Fibroblast of skin of back (primary cell): ENCODE results near the gene MVD.
A peak's percentile ranks its signal among the peaks of the same experiment; 100 is the strongest.

Experiments
- DNase-seq: peaks from one replicate; pipeline ENCODE4 v3.0.0-alpha.2; 2013

MVD gene

DNA sequence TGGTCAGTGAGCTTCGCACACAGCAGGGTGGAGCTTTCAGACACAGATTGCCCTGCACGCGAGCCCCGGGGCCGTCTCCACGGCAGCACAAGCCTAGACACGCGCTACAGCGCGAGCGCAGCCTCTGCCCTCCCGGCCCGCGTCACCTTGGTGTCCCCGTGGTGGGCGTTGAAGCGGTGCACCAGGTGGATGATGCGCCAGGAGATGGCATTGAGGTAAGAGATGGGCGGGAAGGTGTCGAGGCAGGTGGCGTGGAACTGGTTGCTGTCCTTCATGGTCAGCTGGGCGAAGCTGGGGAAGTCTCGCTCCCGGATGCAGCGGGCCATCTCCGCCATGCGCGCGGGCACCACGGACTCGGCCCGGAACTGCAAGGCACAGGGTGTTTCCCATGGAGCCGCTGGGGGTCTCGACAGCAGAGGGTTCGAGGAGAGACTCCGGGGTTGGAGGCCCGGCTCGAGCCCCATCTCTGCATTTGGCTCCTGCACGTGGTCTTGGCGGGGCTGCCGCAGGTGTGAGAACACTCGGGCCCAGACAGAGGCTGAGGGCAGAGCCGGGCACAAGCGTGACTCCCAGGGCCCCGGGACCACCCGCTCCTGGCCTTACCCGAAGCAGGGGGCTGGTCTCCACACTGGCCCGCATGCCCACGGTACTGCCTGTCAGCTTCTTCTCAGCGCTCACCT, 7.7 kb downstream of the MVD start:
- no peak for DNase-seq

DNA sequence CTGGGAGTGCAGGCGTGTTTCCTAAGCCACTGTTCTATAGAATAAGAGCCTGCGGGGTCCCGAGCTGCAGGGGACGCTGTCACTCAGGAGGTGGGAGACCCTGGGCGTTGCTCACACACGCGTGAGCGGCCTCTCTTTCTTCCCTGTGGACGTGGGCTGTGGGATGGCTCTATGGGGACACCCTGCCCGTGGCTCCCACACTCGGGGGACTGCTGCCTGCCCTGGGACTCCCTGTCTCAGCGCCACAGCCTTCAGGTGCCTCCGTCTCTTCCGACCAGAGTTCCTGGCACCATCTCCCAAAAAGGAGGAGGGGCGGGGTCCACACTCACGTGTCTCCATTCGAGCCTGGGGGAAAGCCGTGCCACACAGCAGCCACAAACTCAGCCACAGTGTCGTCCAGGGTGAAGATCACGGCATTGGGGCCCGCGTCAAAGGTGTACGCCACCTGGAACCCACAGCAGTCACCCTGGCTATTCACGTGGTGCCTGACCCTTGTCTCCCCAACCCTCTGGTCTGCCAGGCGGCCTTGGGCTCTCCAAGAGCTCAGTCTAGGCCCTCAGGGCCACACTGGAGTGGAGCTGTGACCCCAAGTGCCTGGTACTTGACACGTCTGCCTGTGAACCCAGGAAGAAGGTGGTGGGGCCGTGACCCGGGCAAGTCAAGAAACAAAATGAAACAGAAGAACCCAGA, 8.4 kb downstream of the MVD start:
- DNase-seq: no peak

GRCh38 chr16:88653596-88654362, 9.1 kb downstream of the MVD start:
- no peak for DNase-seq

DNA sequence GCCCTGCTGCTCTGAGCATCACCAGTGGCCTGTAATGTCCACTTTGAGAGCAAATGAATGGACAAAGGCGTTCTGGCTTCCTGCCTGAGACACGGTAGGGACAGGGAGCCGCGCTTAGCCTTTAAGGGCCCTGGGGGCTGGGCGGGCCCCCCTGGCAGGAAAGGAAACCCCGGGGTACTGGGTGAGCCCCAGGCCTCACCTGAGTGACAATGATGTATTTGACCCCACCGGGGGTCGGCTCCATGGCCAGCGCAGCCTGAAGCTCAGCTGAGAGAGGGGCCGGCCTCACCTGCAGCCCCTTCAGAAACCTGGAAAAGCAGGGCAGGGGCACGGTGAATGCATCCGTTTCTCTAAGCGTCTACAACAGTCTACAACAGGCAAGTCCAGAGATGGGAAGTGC, 9.8 kb downstream of the MVD start:
- DNase-seq: no peak

DNA sequence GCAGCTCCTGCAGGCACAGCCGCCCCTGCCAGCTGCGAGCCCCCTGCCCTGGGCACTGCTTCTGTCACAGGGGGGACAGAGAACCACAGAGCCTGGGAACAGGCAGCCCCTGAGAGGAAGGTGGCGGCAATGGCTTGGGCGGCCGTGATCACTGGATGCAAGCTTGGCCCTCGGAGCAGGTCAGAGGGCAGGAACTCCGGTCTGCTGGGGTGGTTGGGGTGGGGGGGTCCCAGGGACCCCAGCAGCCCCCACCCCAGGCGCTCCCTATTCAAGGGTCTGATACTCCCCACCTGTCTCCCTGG, 10.2 kb downstream of the MVD start:
- DNase-seq: no peak

DNA sequence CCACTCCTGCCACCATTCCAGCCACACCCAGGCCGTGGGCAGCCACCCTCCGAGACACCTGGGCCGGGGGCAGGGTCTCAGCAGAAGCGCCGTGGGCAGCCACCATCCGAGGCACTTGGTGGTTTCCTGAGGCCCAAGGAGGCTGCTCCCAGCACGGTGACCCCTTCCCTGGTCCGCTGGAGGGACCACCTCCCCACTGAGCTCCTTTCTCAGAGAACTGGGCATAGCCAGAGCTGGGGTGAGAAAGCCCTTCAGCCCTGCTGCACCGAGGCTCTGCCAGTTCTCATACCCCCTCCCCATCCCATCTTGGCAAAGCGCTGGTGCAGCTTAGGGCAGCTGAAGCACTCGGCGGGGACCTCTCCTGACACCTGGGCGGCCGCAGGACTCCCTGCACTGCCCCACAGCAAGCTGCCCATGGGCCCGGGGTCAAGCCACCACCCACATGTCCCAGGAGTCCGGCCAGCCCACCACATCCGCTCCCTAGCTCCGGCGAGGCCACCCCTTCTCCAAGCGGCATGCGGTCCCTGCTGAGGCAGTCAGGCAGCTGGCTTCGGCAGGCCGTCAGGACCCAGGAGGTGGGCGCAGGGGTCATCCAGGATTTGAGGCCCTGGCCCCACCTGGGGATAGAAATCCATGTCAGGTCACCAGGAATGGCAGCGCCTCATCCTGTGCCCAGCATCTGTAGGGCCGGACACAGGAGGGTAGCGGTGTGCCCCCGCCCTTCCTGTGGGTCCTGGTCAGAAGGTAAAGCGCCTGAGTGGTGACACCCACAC, 10.7 kb downstream of the MVD start:
- no peak for DNase-seq

DNA sequence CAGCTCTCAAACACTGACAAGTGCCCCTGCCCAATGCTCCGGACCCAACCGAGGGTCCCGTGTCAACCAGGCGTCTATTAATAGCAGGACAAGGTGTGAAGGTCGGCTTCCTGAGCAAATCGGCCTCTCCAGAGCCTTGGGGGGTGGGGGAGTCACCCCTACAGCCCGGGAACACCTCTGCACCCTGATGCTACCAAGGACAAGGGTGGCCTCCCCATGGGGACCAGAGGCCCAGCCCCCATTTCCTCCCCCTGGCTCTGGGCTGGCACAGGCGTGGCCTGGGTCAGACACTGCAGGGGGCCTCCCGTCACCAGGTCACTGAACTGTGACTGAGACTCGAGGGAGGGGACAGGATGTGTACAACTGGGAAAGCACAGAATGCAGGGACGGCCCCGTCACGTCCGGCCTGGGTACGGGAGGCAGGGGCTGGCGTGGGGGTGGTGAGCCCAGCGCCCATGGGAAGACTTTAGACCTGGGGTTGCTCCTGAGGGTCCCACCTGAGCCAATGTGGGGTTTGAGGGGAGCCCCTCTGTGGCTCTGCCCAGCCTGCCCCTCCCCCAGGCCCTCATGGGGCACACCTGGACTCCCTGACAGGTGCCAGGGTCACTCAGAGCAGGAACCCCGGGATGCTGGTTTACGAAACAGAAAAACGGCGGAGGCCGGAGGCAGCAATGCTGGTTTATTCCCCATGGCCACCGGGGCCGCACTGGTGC, 11.5 kb downstream of the MVD start:
- peak; percentile 33 for DNase-seq

- peak; percentile 60 for DNase-seq
Observed at GRCh38 chr16:88650749-88651275, 12.1 kb downstream of the MVD start, which contains the start of gene CYBA. Gene CYBA (minus strand): TSS chr16:88651053. CDS start chr16:88651013, 40 bp downstream.

DNA sequence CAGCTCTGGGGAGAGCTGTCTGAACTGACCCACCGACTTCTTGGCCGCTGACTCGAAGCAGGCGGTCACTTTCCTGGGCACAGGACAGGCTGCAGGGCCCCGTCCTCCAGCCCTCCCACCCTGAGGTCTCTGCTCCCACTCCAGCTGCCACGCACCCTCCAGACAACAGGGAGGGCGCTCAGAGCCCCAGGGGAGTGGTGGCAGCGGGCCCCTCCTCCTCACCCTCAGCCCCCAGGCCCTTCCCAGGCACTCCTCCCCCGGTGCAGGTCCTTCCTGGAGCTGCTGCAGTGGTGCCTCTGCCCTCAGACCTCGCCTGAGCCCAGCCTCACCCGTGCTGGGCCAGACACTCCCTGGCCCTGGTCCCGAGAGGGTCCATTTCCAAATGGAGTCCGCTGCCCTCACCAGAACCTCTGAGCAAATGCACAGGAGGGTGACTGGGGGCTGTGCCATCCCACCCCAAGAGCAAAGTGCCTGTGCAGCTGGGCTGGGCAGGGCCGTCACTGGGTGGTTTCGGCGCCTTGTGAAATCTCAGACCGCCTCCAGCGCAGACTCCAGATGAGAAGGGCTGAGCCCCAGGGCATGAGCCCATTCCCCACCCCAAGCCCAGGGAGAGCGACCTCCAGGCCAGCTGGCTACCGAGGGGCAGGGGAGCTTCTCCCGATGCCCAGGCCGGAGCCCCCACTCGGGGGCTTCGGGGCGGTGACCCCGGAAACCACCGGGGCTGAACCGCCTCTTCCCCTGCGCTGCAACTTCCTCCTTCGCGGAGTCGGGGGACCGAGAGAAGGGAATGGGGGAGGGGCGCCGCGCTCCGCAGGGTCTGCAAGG, 12.8 kb downstream of the MVD start:
- no peak for DNase-seq

DNA sequence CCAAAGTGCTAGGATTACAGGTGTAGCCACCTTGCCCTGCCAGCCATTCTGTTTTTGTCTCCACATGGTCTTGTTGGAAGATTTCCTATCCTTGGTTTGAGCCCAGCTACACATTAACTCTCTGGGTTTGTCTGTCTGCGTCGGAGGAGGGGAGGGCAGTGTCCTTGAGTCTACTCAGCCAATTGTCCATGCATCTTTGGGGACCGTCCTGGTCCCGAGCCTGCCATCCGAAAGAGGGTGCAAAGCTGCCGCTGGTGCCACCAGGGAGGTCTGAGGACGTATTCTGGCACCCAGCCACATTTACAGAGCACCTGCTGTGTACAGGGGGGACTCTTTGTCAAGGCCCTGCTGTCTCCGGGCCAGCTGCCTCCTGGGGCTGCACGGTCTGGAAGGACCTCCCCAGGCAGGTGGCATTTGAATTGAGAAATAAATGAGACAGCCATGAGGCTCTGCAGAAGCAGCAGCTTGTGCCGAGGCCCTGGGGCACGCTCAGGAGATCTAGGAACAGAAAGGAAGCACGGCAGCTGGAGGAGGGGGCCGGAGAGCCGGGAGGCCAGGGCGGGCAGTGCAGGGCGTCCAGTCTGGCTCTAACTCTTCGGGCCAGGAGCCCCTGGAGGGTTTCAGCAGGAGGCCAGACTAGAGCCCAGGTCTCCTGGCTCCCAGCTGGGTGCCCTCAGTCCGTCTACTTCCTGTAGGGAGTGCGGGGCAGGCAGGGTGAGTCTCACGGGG, 13.5 kb downstream of the MVD start:
- no peak for DNase-seq

GRCh38 chr16:88647178-88648070, 15.5 kb downstream of the MVD start:
- DNase-seq: no peak

GRCh38 chr16:88646345-88647034, 16.4 kb downstream of the MVD start:
- no peak for DNase-seq

DNA sequence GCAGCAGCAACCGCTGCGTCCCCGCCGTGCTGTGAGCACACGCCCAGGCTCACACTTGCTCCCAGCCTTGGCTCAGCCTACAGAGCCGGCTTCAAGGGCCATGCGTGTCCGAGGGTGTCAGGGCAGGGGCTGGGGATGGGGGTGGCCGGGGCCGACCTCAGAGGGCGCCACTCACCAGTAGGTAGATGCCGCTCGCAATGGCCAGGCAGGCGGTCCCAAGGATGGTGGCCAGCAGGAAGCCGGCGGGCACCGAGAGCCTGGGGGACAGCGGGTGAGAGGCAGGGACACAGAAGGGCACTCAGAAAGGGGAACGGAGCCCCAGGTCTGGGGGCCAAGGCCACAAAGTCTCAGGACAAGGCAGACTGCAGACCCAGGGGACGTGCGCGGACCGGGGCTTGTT, 16.9 kb downstream of the MVD start:
- DNase-seq: no peak

- no peak for DNase-seq
Observed at GRCh38 chr16:88645455-88645854, 17.4 kb downstream of the MVD start.

- no peak for DNase-seq
Observed at GRCh38 chr16:88643644-88643932, 19.3 kb downstream of the MVD start.

DNA sequence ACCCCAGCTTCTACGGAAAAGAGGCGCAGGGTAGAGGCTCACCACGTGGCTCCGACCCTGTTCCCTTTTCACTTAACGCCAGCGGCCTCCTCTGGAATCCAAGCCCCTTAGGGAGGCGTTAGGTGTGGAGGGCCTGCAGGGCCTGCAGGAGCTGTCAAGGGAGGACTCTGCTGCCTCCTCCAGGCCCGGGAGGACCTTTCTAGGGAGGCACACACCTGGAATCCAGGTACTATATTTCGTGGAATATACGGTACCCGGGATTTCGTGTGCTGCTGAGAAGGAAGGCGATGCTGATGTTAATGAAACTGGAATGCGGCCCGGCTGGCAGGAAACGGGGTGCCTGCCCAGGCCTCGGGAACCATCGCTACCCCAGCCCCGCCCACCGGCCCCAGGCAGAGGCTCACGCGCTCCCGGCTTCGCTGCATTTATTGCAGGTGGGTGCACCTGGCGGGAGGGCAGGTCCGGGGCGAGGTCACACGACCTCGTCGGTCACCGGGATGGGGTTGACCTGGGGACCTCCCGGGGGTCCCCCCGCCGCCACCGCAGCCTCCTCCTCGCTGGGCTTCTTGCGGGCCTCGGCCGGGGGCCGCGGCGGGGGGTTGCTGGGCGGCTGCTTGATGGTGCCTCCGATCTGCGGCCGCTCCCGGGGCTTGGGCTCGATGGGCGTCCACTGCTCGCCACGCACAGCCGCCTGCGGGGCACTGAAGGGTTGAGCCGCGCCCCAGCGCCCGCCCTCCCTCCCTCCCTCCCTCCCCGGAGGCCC, 19.8 kb downstream of the MVD start:
- DNase-seq: no peak

- no peak for DNase-seq
Observed at GRCh38 chr16:88640498-88641247, 22.2 kb downstream of the MVD start.
